HCT116 (cell line): ENCODE measurements around the gene IL10RB.
"Not testable (repeated sequence)": the region's sequence is repeated elsewhere in the genome, so short reads cannot be mapped to it uniquely, and the experiment has no call there.

Source experiments
- EZH2phosphoT487 ChIP-seq: fragments of 200-600 bp; IDR thresholded peaks from 2 replicates; pipeline ENCODE4 v1.6.1; 2018; ENCODE audit warnings: antibody characterized with exemption, borderline replicate concordance
- POLR2AphosphoS5 ChIP-seq: IDR thresholded peaks from 2 replicates; pipeline ENCODE4 v1.6.1; 2011; ENCODE audit warnings: mild to moderate bottlenecking, low read depth, low read length, moderate library complexity
- SRF ChIP-seq: IDR thresholded peaks from 2 replicates; pipeline ENCODE4 v1.6.1; 2012; ENCODE audit warnings: low read depth
- TCF7L2 ChIP-seq: IDR thresholded peaks from 2 replicates; pipeline ENCODE4 v1.7.0; 2011; ENCODE audit warnings: borderline replicate concordance, inconsistent platforms; ENCODE audit not compliant: insufficient read depth, insufficient read length; ENCODE audit errors: extremely low read depth
- TF ChIP-seq, protein P1 (sequence below), 3 experiments: fragments of 200-600 bp in 1 of 3; sonication (generic) in 1 of 3; IDR thresholded peaks in 2 of 3; conservative IDR thresholded peaks in 1 of 3; 2 replicates each; pipeline ENCODE4 v1.5.1; 2012 to 2017; ENCODE audit warnings: low read depth in 2 of 3, low read length in 2 of 3, antibody characterized with exemption in 1 of 3, borderline replicate concordance in 1 of 3, control low read depth in 1 of 3, mild to moderate bottlenecking in 1 of 3, mixed read lengths in 1 of 3, mixed run types in 1 of 3, moderate library complexity in 1 of 3; ENCODE audit not compliant: insufficient read depth in 1 of 3

DNA sequence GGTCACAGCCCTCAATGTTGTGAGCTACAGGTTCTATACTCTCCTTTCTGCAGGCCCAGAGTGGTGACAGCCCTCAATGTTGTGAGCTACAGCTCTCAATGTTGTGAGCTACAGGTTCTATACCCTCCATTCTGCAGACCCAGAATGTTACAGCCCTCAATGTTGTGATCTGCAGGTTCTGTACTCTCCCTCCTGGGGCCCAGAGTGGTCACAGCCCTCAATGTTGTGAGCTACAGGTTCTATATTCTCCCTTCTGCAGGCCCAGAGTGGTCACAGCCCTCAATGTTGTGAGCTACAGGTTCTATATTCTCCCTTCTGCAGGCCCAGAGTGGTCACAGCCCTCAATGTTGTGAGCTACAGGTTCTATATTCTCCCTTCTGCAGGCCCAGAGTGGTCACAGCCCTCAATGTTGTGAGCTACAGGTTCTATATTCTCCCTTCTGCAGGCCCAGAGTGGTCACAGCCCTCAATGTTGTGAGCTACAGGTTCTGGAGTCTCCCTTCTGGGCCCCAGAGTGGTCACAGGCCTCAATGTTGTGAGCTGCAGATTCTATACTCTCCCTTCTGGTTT is 26.5 kb upstream of the IL10RB start:
- not testable (repeated sequence) for TF ChIP-seq TCF7L2, POLR2AphosphoS5, SRF, EZH2phosphoT487
- TF ChIP-seq, protein P1, sequence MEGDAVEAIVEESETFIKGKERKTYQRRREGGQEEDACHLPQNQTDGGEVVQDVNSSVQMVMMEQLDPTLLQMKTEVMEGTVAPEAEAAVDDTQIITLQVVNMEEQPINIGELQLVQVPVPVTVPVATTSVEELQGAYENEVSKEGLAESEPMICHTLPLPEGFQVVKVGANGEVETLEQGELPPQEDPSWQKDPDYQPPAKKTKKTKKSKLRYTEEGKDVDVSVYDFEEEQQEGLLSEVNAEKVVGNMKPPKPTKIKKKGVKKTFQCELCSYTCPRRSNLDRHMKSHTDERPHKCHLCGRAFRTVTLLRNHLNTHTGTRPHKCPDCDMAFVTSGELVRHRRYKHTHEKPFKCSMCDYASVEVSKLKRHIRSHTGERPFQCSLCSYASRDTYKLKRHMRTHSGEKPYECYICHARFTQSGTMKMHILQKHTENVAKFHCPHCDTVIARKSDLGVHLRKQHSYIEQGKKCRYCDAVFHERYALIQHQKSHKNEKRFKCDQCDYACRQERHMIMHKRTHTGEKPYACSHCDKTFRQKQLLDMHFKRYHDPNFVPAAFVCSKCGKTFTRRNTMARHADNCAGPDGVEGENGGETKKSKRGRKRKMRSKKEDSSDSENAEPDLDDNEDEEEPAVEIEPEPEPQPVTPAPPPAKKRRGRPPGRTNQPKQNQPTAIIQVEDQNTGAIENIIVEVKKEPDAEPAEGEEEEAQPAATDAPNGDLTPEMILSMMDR (IDR thresholded peaks at IDR 0.05 in 2 of 3, conservative IDR thresholded peaks at IDR 0.05 in 1 of 3; ENCODE audit: borderline replicate concordance in 1 of 3, insufficient read depth in 1 of 3, low read depth in 2 of 3, low read length in 2 of 3): not testable (repeated sequence)
